HG03565 (cell line): Measurements from ENCODE around the gene PTCH2.
"Not testable (repeated sequence)": the region's sequence is repeated elsewhere in the genome, so short reads cannot be mapped to it uniquely, and the experiment has no call there.

Experiments used
- ATAC-seq: cut with Tn5 transposase; IDR thresholded peaks from one replicate; pipeline ENCODE4 v1.9.1; 2021; ENCODE audit warnings: mild to moderate bottlenecking, moderate library complexity; ENCODE audit not compliant: unreplicated experiment

Gene PTCH2

GRCh38 chr1:44820328-44821239, 22.5 kb downstream of the PTCH2 start:
- ATAC-seq = no peak

DNA sequence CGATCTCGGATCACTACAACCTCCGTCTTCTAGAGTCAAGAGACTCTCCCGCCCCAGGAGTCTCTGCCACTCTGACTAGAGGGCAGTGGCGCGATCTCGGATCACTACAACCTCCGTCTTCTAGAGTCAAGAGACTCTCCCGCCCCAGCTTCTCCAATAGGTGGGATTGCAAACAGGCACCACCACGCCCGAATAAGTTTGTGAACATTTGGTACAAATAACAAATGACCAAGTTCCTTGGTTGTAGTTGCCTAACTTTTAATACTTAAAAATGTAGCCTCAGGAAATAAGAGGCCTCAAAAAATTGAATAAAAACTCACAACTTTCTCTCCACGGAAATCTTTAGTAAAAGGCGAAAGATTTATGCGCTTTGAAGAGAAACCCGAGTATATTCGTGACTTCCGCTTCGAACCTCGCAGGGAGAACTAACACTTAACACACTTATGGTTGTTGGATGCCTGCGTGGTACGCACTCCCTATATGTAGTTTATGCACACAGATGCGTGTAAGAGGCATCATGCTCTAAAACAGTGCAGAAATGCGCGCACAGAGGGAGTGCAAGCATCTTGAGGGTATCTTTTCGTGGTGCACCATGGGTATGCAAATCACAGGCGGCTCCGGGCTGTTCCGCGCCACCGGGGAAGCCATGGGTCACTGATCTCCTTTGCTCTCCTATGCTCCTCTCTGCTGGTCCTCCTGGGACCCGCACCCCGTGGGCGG, 23.3 kb downstream of the PTCH2 start:
- ATAC-seq = peak; percentile 64

- no peak for ATAC-seq
These were observed 23.9 kb downstream of the PTCH2 start for GRCh38 chr1:44819196-44819607.

DNA sequence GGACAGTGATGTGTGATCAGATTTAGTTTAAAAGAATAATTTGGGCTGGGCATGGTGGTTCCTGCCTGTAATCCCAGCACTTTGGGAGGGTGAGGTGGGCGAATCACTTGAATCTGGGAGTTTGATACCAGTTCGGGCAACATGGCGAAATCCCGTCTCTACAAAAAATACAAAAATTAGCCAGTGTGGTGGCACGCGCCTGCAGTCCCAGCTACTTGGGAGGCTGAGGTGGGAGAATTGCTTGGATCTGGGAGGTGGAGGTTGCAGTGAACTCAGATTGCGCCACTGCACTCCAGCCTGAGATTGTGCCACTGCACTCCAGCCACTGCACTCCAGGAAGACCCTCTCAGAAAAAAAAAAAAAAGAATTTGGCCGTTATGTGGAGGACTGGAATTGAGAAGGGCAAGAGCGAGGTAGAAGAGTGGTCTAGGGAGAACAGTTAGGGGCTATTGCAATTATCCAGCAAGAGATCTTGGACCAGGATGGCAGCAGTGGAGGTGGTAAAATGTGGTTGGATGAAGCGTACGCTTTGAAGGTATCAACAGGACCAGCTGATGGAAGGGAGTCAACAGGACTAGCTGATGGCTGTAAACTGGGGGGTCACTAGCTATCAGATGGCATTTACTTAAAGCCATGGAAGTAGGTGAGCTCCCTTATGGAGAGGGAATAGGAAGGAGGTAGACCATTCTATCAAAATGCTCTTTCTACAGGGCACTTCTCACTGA, 25.1 kb downstream of the PTCH2 start:
- no peak for ATAC-seq

DNA sequence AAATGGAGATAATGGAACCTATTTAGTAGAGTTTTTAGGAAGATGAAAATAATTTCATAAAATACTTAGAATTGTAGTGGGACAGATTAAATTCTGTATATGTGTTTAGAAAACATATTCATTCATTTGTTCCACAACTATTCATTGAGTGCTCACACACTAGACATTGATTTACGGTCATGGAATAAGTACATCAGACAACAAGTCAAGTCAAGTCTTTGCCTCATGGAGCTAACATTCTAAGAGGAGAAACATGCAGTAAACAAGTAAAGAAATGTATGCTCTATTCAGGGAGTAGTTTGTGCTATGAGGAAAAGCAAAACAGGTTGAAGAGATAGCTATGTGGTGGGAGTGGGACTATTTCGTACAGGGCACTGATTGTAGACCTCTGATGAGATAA, 25.7 kb downstream of the PTCH2 start:
- no peak for ATAC-seq

DNA sequence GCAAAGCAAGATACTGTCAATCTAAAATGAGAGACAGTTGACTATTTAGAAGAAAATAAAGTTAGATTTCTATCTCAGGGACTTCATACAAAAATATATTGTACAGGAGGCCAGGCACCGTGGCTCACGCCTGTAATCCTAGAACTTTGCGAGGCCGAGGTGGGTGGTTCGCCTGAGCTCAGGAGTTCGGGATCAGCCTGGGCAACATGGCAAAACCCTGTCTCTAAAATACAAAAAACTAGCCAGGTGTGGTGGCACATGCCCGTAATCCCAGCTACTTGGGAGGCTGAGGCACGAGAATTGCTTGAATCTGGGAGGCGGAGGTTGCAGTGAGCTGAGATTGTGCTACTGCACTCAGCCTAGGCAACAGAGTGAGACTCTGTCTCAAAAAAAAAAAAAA, 27.1 kb downstream of the PTCH2 start:
- ATAC-seq = not testable (repeated sequence)

DNA sequence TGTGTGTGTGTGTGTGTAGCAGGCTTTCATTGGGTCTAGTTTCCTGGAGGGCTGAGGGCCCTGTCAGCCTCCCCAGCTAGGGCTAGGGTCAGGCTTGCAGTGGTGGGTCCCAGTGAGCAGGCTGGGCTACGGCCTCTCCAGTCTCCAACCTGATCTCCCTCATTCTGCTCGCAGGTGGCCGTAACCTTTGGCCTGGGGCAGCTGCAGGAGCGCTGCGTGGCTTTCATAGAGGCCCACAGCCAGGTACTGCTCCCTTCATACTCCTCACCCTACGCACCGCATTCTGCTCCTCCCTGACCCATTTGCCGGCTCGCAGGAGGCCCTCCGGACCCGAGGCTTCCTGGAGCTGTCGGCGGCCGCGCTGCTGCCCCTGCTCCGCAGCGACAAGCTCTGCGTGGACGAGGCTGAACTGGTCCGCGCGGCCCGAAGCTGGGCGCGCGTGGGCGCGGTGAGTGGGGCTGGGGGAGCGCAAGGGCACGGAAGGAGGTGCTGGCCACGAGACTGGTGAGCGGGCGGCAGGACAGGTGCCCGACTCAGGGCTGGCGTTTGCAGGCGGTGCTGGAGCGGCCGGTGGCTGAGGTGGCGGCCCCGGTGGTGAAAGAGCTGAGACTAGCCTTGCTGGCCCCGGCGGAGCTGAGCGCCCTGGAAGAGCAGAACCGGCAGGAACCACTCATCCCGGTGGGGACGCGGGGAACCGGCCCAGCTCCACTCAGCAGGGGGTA, 30.1 kb downstream of the PTCH2 start:
- ATAC-seq = no peak

- no peak for ATAC-seq
These were observed 31.8 kb downstream of the PTCH2 start for GRCh38 chr1:44811234-44811633.

GRCh38 chr1:44810762-44811105, 32.3 kb downstream of the PTCH2 start:
- not testable (repeated sequence) for ATAC-seq

- no peak for ATAC-seq
These were observed 32.8 kb downstream of the PTCH2 start for GRCh38 chr1:44810101-44810761.

GRCh38 chr1:44808938-44809917, 33.8 kb downstream of the PTCH2 start:
- peak; percentile 33 for ATAC-seq

DNA sequence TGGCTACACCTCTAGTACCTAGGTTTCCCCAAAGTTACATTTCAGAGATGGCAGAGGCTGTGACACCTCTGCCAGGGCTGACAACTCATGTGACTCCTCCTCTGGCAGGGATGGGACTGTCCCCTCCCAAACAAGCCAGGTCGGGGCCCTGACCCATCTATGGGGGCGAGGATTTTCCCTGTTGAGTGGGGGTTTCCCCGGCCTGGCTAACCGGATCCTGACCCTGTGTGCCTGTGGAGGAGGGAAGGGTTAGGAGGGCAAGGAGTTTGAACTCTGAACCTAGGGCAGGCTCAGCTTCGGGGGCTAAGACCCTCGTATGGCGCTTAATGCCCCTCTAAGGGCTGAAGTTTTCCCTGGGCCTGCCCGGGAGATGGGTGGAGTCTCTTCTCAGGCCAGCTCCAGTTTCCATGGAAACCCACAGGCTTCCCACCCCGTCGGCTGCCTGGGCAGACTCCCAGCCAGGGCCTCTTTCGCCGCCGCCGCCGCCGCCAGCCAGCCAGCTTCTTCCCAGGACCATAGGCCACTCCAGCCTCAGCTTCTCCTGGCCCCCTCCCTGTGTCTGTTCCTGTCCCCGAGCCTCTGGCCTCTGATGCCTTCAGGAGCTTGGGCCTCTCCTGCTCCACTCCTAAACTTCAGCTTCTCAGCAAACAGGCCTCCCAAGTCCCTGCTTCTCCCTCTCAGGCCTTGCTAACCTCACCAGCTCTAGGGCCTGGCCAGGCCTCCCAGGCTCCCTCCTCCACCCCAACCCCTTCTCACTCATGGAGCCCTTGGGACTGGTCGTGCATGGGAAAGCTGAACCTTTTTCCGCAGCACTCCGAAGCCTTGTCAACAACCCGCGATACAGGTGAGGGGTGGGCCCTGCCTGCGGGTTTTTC, 34.8 kb downstream of the PTCH2 start, which contains the start of gene BTBD19:
Gene BTBD19 (plus strand): TSS at position 461 of the 875 bp plus-strand sequence. CDS start 298 bp downstream, at position 759.
- peak; percentile 30 for ATAC-seq

DNA sequence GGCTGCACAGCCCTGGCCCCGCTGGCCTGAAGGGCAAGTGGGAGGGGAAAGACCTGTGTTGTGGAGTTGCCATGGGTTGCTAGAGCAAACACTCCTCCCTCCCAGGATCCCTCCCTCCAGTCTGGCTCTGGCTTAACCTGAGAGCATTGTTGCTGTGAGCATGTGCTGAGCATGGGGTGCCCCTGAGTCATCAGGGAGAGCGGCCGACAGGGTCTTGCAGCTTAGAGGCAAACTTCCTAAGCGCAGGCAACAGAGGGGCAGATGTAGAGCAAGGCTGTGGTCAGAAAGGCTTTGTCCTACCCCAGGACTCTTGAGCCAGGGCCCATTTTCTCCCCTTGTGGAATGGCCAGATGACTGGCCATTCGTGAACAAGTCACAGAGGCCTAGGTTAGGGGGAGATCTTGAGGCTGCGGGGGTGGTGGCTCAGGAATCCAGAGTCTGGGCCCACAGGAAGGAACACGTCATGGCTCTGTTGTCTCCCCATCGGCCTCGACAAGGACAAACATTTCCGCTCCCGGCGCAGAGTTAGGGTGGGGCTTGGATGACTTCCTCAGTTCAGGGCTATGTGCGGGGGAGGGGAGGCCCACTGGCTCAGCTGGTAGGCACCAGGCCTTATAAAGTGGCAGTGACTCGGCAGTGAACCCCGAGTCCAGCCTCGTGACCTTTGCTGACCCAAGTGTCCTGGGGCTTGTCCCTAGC, 35.5 kb downstream of the PTCH2 start:
- ATAC-seq = peak; percentile 27

DNA sequence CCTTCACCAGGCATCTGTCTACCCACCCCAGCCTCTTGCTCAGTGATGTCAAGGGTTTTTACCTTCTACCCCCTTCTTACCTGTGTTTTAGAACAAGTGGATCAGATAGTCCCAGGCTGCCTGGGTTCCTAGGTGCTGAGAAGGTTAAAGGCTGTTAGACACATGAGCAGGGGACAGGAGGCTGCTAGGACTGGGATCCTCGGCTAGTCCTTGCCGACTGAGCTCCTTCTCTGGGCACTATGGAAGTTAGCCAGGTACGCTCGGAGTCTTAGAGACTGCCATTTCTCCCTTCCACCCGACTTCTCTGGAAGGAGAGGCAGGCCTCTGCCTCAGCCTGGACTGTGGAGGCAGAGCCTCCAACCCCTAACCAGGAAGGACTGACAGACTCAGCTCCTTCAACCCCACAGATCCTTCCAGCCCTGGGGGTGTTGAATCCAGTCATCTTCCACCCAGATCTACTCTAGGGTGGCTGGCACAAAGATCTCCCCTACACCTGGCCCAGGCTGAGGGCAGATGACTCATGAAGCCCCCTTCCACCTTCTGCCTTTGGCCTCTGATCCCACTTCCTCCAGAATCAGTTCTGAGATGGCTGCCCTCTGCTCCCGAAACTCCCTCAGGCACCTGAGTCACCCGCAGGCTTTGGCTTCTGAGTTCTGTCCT, 36.2 kb downstream of the PTCH2 start, which contains the start of gene DYNLT4:
Gene DYNLT4 (minus strand): TSS at position 648 of the 660 bp plus-strand sequence. CDS start 683 bp downstream, outside the sequence.
- ATAC-seq = no peak

DNA sequence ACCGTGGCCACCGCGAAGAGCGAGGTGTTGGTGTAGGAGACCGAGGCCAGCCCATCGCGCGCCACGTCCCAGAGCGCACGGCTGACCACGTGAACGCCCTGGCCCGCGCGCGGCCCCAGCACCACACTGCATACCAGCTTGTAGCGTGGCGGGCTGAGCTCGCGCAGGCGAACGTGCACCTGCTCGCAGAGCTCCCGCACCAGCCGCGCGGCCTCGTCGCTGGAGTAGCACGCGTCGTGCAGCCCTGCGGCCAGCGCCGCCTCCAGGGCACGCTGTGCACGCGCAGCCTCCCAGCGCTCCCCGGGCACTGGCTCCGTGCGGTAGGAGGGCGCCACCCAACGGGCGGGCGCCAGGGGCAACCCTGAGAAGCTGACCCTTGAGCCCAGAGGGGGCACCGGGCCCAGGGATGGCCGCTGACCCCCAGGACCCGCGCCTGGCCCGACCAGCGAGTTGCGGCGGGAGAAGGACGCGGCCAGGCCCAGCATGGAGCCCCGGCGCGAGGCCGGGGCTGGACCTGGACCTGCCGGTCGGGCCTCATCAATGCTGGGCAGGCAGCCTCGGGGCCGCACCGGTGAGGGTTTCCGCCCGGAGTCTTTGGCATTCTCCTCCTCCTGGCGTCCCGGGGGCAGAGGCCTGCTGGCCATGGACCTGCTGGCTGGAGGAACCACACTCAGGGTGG, 36.9 kb downstream of the PTCH2 start:
- ATAC-seq = no peak
